Keratinocyte (primary cell): ENCODE results near the gene KYNU. TPM values are rescaled to one million over a fixed set of nuclear protein-coding genes. Genes with fewer than 3 reads are reported as not detected.

ENCODE experiments used
- DNase-seq: peaks from one replicate; pipeline ENCODE4 v3.0.0-alpha.2; 2011; ENCODE audit warnings: low read depth, missing footprints, low spot score
- FAIRE-seq: peaks from 2 replicates; lab custom pipeline; 2011; peaks lifted over from hg19 to GRCh38; lab: Jason Lieb, UNC
- H2AFZ ChIP-seq: 2 replicates; pipeline ENCODE4 v1.6.0; 2012; ENCODE audit warnings: low read length, control low read depth, inconsistent platforms; ENCODE audit not compliant: control insufficient read depth
- H3K27ac ChIP-seq: 2 replicates; pipeline ENCODE4 v1.5.1; 2011; ENCODE audit warnings: low read length; ENCODE audit not compliant: control insufficient read depth, insufficient read depth
- H3K27me3 ChIP-seq: 3 replicates; pipeline ENCODE4 v1.6.0; 2011; ENCODE audit warnings: low read length; ENCODE audit not compliant: control insufficient read depth, insufficient read depth; ENCODE audit errors: extremely low read depth
- H3K36me3 ChIP-seq, 2 experiments: 2 replicates in 1 of 2; 3 replicates in 1 of 2; pipeline ENCODE4 v1.5.1; 2011; ENCODE audit warnings: low read length in 2 of 2, mild to moderate bottlenecking in 1 of 2; ENCODE audit not compliant: control insufficient read depth in 2 of 2, insufficient read depth in 2 of 2; ENCODE audit errors: extremely low read depth in 1 of 2
- H3K4me1 ChIP-seq: 3 replicates; pipeline ENCODE4 v1.5.1; 2011; ENCODE audit warnings: low read length; ENCODE audit not compliant: control insufficient read depth, insufficient read depth; ENCODE audit errors: extremely low read depth
- H3K4me2 ChIP-seq: 3 replicates; pipeline ENCODE4 v1.6.0; 2011; ENCODE audit warnings: low read depth, low read length; ENCODE audit not compliant: control insufficient read depth, insufficient read depth; ENCODE audit errors: extremely low read depth
- H3K4me3 ChIP-seq, 3 experiments: fragments of 200-600 bp in 1 of 3; sonication (generic) in 1 of 3; 2 replicates in 2 of 3; 3 replicates in 1 of 3; pipeline ENCODE4 v1.5.1; 2011 to 2016; ENCODE audit warnings: low read length in 3 of 3, mild to moderate bottlenecking in 3 of 3, control low read depth in 2 of 3, inconsistent platforms in 1 of 3, low read depth in 1 of 3, mixed read lengths in 1 of 3, mixed run types in 1 of 3, moderate library complexity in 1 of 3; ENCODE audit not compliant: control insufficient read depth in 2 of 3, insufficient read depth in 2 of 3; ENCODE audit errors: extremely low read depth in 1 of 3
- H3K79me2 ChIP-seq: 2 replicates; pipeline ENCODE4 v1.6.0; 2012; ENCODE audit warnings: low read length; ENCODE audit not compliant: control insufficient read depth, insufficient read depth
- H3K9ac ChIP-seq: 3 replicates; pipeline ENCODE4 v1.6.0; 2011; ENCODE audit warnings: low read length; ENCODE audit not compliant: control insufficient read depth, insufficient read depth; ENCODE audit errors: extremely low read depth
- H3K9me1 ChIP-seq: 3 replicates; pipeline ENCODE4 v1.6.0; 2011; ENCODE audit warnings: low read length; ENCODE audit not compliant: control insufficient read depth, insufficient read depth; ENCODE audit errors: extremely low read depth
- H3K9me3 ChIP-seq: 2 replicates; pipeline ENCODE4 v1.5.1; 2012; ENCODE audit warnings: low read depth, low read length; ENCODE audit not compliant: control insufficient read depth
- H4K20me1 ChIP-seq: 3 replicates; pipeline ENCODE4 v1.6.0; 2011; ENCODE audit warnings: low read length; ENCODE audit not compliant: control insufficient read depth, insufficient read depth; ENCODE audit errors: extremely low read depth
- EZH2 ChIP-seq: IDR thresholded peaks from one replicate; pipeline ENCODE4 v1.6.1; 2012; ENCODE audit warnings: inconsistent platforms, mild to moderate bottlenecking, low read length, moderate library complexity
- dilution Hi-C: fragments of 300-500 bp; cut with MboI; formaldehyde crosslinking; loops from one replicate; pipeline ENCODE4 v1.7.0; 2020; ENCODE audit warnings: low sequenced_read_pairs; ENCODE audit not compliant: extremely low pct_ligation_motif_present
- polyA plus RNA-seq, 5 experiments: library from polyadenylated mRNA; depleted of rRNA in 3 of 5; stranded (reverse) in 3 of 5; stranded (forward) in 1 of 5; unstranded in 1 of 5; fragments of >200 nt; gene quantifications; 1 replicate in 1 of 5; 2 replicates in 3 of 5; 3 replicates in 1 of 5; pipeline versions ENCODE4 v1.2.1 to v1.2.3, GENCODE V29; 2011 to 2012; ENCODE audit warnings: missing spikeins in 2 of 5, low read depth in 1 of 5, low replicate concordance in 1 of 5
- TF ChIP-seq, protein P1 (sequence below), 3 experiments: IDR thresholded peaks in 1 of 3; conservative IDR thresholded peaks in 1 of 3; optimal IDR thresholded peaks in 1 of 3; 2 replicates in 2 of 3; 3 replicates in 1 of 3; pipeline versions ENCODE3 to v1.5.1; 2011; ENCODE audit warnings: low read length in 3 of 3, mild to moderate bottlenecking in 3 of 3, moderate library complexity in 2 of 3, control low read depth in 1 of 3, inconsistent platforms in 1 of 3; ENCODE audit not compliant: insufficient read depth in 2 of 3; ENCODE audit errors: extremely low read depth in 1 of 3

Gene KYNU
- polyA plus RNA-seq, 1 donor (not counting 4 experiments of a cell fraction or from before 2014, with no cell fraction given): 3.9 TPM

DNA sequence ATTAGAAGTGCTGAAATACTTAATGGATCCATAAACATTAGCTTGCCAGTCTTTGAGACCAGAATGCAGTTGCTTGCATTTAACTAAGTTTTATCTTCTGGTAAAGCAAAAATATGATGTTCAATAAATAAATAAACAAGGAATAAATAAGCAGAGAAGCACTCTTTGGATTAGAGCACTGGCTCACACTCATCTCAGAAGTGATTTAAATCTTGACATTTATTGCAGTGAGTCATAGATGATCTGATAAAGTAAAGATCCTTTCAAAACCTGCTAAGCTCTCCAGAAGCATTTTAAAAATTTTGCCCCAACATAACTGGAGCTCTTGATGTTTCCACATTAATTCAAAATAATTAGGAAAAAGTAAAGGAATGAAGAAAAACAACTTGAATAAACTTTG lies 66.8 kb downstream of the KYNU start:
- Histone ChIP-seq H3K36me3 (no peaks in the 10 kb centered on the region), H3K4me3 (no peak overlapping the region), H3K27me3 (no peaks in the 10 kb centered on the region), H3K9me1 (no peaks in the 10 kb centered on the region), H3K79me2 (no peaks in the 10 kb centered on the region), H3K9ac (no peak overlapping the region), H2AFZ (no peak overlapping the region), H4K20me1 (no peaks in the 10 kb centered on the region), H3K9me3 (no peaks in the 10 kb centered on the region), H3K4me2 (no peak overlapping the region), H3K27ac (no peak overlapping the region), H3K4me1 (peaks cover 27% of the 10 kb centered on the region)
- peak; percentile 20 for FAIRE-seq
- TF ChIP-seq, protein P1, sequence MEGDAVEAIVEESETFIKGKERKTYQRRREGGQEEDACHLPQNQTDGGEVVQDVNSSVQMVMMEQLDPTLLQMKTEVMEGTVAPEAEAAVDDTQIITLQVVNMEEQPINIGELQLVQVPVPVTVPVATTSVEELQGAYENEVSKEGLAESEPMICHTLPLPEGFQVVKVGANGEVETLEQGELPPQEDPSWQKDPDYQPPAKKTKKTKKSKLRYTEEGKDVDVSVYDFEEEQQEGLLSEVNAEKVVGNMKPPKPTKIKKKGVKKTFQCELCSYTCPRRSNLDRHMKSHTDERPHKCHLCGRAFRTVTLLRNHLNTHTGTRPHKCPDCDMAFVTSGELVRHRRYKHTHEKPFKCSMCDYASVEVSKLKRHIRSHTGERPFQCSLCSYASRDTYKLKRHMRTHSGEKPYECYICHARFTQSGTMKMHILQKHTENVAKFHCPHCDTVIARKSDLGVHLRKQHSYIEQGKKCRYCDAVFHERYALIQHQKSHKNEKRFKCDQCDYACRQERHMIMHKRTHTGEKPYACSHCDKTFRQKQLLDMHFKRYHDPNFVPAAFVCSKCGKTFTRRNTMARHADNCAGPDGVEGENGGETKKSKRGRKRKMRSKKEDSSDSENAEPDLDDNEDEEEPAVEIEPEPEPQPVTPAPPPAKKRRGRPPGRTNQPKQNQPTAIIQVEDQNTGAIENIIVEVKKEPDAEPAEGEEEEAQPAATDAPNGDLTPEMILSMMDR (optimal IDR thresholded peaks at IDR 0.05 in 1 of 3, IDR thresholded peaks at IDR 0.05 in 1 of 3, conservative IDR thresholded peaks at IDR 0.05 in 1 of 3; ENCODE audit: extremely low read depth in 1 of 3, insufficient read depth in 2 of 3, low read length in 3 of 3): no peak
- no peak for TF ChIP-seq EZH2
- dilution Hi-C loops: no loop called here
- DNase-seq: no peak

- no peak overlapping the region for H3K4me2 ChIP-seq
- DNase-seq: no peak
- H3K9me3 ChIP-seq: no peaks in the 10 kb centered on the region
- dilution Hi-C loops: no loop called here
- no peaks in the 10 kb centered on the region for H3K27me3 ChIP-seq
- H3K36me3 ChIP-seq: no peaks in the 10 kb centered on the region
- H4K20me1 ChIP-seq: no peaks in the 10 kb centered on the region
- no peak overlapping the region for H3K4me3 ChIP-seq
- no peak overlapping the region for H3K27ac ChIP-seq
- no peaks in the 10 kb centered on the region for H3K79me2 ChIP-seq
- H2AFZ ChIP-seq: no peak overlapping the region
- no peak overlapping the region for H3K9ac ChIP-seq
- no peak for FAIRE-seq
- no peak for TF ChIP-seq EZH2
- TF ChIP-seq, protein P1 (optimal IDR thresholded peaks at IDR 0.05 in 1 of 3, IDR thresholded peaks at IDR 0.05 in 1 of 3, conservative IDR thresholded peaks at IDR 0.05 in 1 of 3; ENCODE audit: extremely low read depth in 1 of 3, insufficient read depth in 2 of 3, low read length in 3 of 3): no peak
- H3K4me1 ChIP-seq: peaks cover 27% of the 10 kb centered on the region
- H3K9me1 ChIP-seq: no peaks in the 10 kb centered on the region
Measured at GRCh38 chr2:142944721-142945120, 67.3 kb downstream of the KYNU start.
